GM23248 (cell line): ENCODE data around the gene CAPN9. TPM values are rescaled to one million over a fixed set of nuclear protein-coding genes. Genes with fewer than 3 reads are reported as not detected.

ENCODE experiments used
- DNase-seq: peaks from one replicate; pipeline ENCODE4 v3.0.0-alpha.2; 2015
- H2AFZ ChIP-seq: fragments of 200-600 bp; sonication (generic); 2 replicates; pipeline ENCODE4 v1.6.1; 2016; ENCODE audit warnings: antibody characterized with exemption
- H3F3A ChIP-seq: fragments of 200-600 bp; sonication (generic); 2 replicates; pipeline ENCODE4 v1.6.1; 2016; ENCODE audit warnings: mild to moderate bottlenecking, antibody characterized with exemption, mixed run types; ENCODE audit not compliant: insufficient read depth
- H3K27ac ChIP-seq: fragments of 200-600 bp; sonication (generic); 2 replicates; pipeline ENCODE4 v1.5.1; 2016; ENCODE audit warnings: mild to moderate bottlenecking
- H3K27me3 ChIP-seq: fragments of 200-600 bp; sonication (generic); replicated peaks from 2 replicates; pipeline ENCODE4 v1.6.1; 2016; ENCODE audit warnings: mild to moderate bottlenecking; ENCODE audit not compliant: insufficient read depth
- H3K36me3 ChIP-seq: fragments of 200-600 bp; sonication (generic); 2 replicates; pipeline ENCODE4 v1.6.1; 2016; ENCODE audit warnings: low read depth, mild to moderate bottlenecking
- H3K4me1 ChIP-seq: fragments of 200-600 bp; sonication (generic); 2 replicates; pipeline ENCODE4 v1.6.1; 2016; ENCODE audit warnings: mild to moderate bottlenecking; ENCODE audit not compliant: insufficient read depth
- H3K4me2 ChIP-seq: fragments of 200-600 bp; sonication (generic); one replicate; pipeline ENCODE4 v1.6.1; 2016; ENCODE audit warnings: mild to moderate bottlenecking; ENCODE audit not compliant: unreplicated experiment
- H3K4me3 ChIP-seq: fragments of 200-600 bp; sonication (generic); 2 replicates; pipeline ENCODE4 v1.5.1; 2016; ENCODE audit warnings: mild to moderate bottlenecking
- H3K79me2 ChIP-seq: fragments of 200-600 bp; sonication (generic); 2 replicates; pipeline ENCODE4 v1.6.1; 2016; ENCODE audit warnings: mild to moderate bottlenecking; ENCODE audit not compliant: insufficient read depth
- H3K9ac ChIP-seq: fragments of 200-600 bp; sonication (generic); 2 replicates; pipeline ENCODE4 v1.6.1; 2016; ENCODE audit warnings: mild to moderate bottlenecking
- H3K9me2 ChIP-seq: fragments of 200-600 bp; sonication (generic); 2 replicates; pipeline ENCODE4 v1.6.1; 2016; ENCODE audit warnings: mixed run types, mild to moderate bottlenecking, moderate library complexity; ENCODE audit not compliant: insufficient read depth
- H3K9me3 ChIP-seq: fragments of 200-600 bp; sonication (generic); one replicate; pipeline ENCODE4 v1.6.1; 2017; ENCODE audit warnings: low read depth
- H4K20me1 ChIP-seq: fragments of 200-600 bp; sonication (generic); 2 replicates; pipeline ENCODE4 v1.6.0; 2016; ENCODE audit not compliant: insufficient read depth
- EZH2 ChIP-seq: fragments of 200-600 bp; sonication (generic); IDR thresholded peaks from 2 replicates; pipeline ENCODE4 v1.6.1; 2018; ENCODE audit warnings: antibody characterized with exemption, mild to moderate bottlenecking; ENCODE audit not compliant: insufficient read depth, poor library complexity, severe bottlenecking
- EZH2phosphoT487 ChIP-seq: fragments of 200-600 bp; sonication (generic); IDR thresholded peaks from 2 replicates; pipeline ENCODE4 v1.6.1; 2018; ENCODE audit warnings: antibody characterized with exemption, moderate library complexity, mild to moderate bottlenecking, low read depth; ENCODE audit not compliant: insufficient read depth
- WGBS, 2 experiments: methylation state at CpG; one replicate each; pipeline ENCODE4 v1.1.6; 2015 to 2017; ENCODE audit warnings: low lambda C conversion rate in 2 of 2, low coverage in 1 of 2; ENCODE audit errors: missing lambda C conversion rate in 2 of 2; 5-methylcytosine and 5-hydroxymethylcytosine counted together
- in situ Hi-C: fragments of 300-500 bp; cut with MboI; formaldehyde crosslinking; loops from 2 replicates; pipeline ENCODE4 v1.15.0; 2020
- polyA plus RNA-seq: library from polyadenylated mRNA; unstranded; fragments of >200 nt; fragmentation: Nextera tagmentation; extraction: Ambion mirVana; gene quantifications from 2 replicates; pipeline ENCODE4 v1.2.1, GENCODE V29; 2016
- total RNA-seq: library from RNA; depleted of rRNA; stranded (reverse); fragments of >200 nt; shearing (Covaris generic); gene quantifications from 2 replicates; pipeline ENCODE4 v1.2.3, GENCODE V29; 2014

The CAPN9 gene
- total and polyA plus RNA-seq, 2 experiments from 2014 or later: not detected

- Histone ChIP-seq H2AFZ (no peak overlapping the region), H3K9ac (no peak overlapping the region), H4K20me1 (no peaks in the 10 kb centered on the region), H3K9me2 (no peaks in the 10 kb centered on the region), H3K9me3 (no peaks in the 10 kb centered on the region), H3K4me3 (no peak overlapping the region), H3F3A (peaks cover 7% of the 10 kb centered on the region; the same call in 1 of the 2 replicates), H3K27me3 (no peaks in the 10 kb centered on the region), H3K4me1 (peaks cover 5% of the 10 kb centered on the region; the same call in 1 of the 2 replicates), H3K79me2 (no peaks in the 10 kb centered on the region), H3K27ac (no peak overlapping the region), H3K36me3 (no peaks in the 10 kb centered on the region), H3K4me2 (no peak overlapping the region)
- WGBS, 2 experiments: 11 to 28% methylated on average over 1 of the region's 1 CpG
- in situ Hi-C loops: no loop called here
- TF ChIP-seq EZH2 (no peak), EZH2phosphoT487 (no peak)
- DNase-seq: no peak
These were observed 71.2 kb downstream of the CAPN9 start for GRCh38 chr1:230818367-230818766.

- H3K4me3 ChIP-seq: no peak overlapping the region
- no peak overlapping the region for H2AFZ ChIP-seq
- no peaks in the 10 kb centered on the region for H3K9me2 ChIP-seq
- H3K27ac ChIP-seq: no peak overlapping the region
- no peaks in the 10 kb centered on the region for H4K20me1 ChIP-seq
- H3K4me1 ChIP-seq: peaks cover 10% of the 10 kb centered on the region; the same call in 1 of the 2 replicates
- no peaks in the 10 kb centered on the region for H3K9me3 ChIP-seq
- in situ Hi-C loops: no loop called here
- H3K9ac ChIP-seq: no peak overlapping the region
- WGBS, 2 experiments: 64 to 70% methylated on average over 6 of the region's 6 CpGs
- no peaks in the 10 kb centered on the region for H3K27me3 ChIP-seq
- H3K79me2 ChIP-seq: no peaks in the 10 kb centered on the region
- TF ChIP-seq EZH2phosphoT487: no peak
- TF ChIP-seq EZH2: no peak
- H3K36me3 ChIP-seq: no peaks in the 10 kb centered on the region
- no peak overlapping the region for H3K4me2 ChIP-seq
- peaks cover 11% of the 10 kb centered on the region; the same call in 1 of the 2 replicates for H3F3A ChIP-seq
- DNase-seq: no peak
These were observed 71.7 kb downstream of the CAPN9 start for GRCh38 chr1:230818901-230819300.

DNA sequence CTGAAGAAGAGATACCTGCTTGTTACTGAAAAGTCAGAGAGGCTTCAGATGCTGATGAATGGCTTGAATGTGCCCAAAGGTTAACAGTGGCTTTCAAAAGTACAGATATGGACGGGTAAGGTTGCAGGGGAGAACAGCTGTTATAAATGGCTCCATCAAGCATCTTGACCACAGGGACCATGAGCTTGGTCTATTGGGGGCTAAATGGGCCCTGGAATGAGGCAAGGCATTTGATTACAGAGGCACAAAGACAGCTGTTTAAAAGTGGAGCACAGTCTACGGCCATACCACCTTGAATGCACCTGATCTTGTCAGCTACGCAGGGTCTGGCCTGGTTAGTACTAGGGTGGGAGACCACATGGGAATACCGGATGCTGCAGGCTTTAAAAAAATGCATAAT is 72.8 kb downstream of the CAPN9 start:
- H2AFZ ChIP-seq: no peak overlapping the region
- in situ Hi-C loops: no loop called here

DNA sequence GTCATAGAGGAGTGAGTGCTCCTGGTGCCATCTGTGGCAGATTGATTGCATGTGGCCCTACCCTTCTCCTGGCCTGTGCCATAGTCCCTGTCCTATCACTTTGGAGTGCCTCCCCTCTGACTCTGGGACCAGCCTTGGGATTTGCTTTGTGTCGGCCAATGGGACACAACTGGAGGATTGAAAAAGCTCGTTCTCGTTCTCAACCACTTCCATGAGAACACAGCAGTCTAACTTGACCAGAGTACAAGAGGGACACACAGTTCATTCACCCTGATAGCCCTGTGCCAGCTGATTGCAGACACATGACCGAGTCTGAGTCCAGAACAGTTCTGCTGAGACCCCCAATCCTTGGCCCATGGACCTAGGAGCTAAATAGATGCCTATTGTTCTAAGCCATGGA is 73.4 kb downstream of the CAPN9 start:
- Histone ChIP-seq H3F3A (peaks cover 26% of the 10 kb centered on the region), H3K4me2 (no peak overlapping the region), H3K9ac (no peak overlapping the region), H4K20me1 (no peaks in the 10 kb centered on the region), H3K79me2 (no peaks in the 10 kb centered on the region), H2AFZ (no peak overlapping the region), H3K9me3 (no peaks in the 10 kb centered on the region), H3K9me2 (no peaks in the 10 kb centered on the region), H3K27ac (no peak overlapping the region), H3K27me3 (no peaks in the 10 kb centered on the region), H3K36me3 (no peaks in the 10 kb centered on the region), H3K4me1 (peaks cover 27% of the 10 kb centered on the region), H3K4me3 (no peak overlapping the region)
- in situ Hi-C loops: no loop called here
- 77 to 90% methylated on average over 4 of the region's 4 CpGs for WGBS, 2 experiments
- no peak for DNase-seq
- TF ChIP-seq EZH2phosphoT487 (no peak), EZH2 (no peak)

More for the DNA sequence above, 72.8 kb downstream of the CAPN9 start:
- Histone ChIP-seq H3K79me2 (no peaks in the 10 kb centered on the region), H3K36me3 (no peaks in the 10 kb centered on the region), H3K4me3 (no peak overlapping the region), H3K4me2 (no peak overlapping the region), H3K9me3 (no peaks in the 10 kb centered on the region), H3K27me3 (no peaks in the 10 kb centered on the region), H4K20me1 (no peaks in the 10 kb centered on the region), H3K27ac (no peak overlapping the region), H3K4me1 (peaks cover 21% of the 10 kb centered on the region), H3K9me2 (no peaks in the 10 kb centered on the region), H3K9ac (no peak overlapping the region), H3F3A (peaks cover 20% of the 10 kb centered on the region)
- TF ChIP-seq EZH2phosphoT487 (no peak), EZH2 (no peak)
- no peak for DNase-seq
- 87 to 91% methylated on average over 4 of the region's 4 CpGs for WGBS, 2 experiments

GRCh38 chr1:230821346-230821745 is 74.2 kb downstream of the CAPN9 start:
- no peak for TF ChIP-seq EZH2phosphoT487
- no peak for TF ChIP-seq EZH2
- H3K9ac ChIP-seq: no peak overlapping the region
- peaks cover 34% of the 10 kb centered on the region for H3K4me1 ChIP-seq
- H3F3A ChIP-seq: peaks cover 34% of the 10 kb centered on the region
- no peaks in the 10 kb centered on the region for H3K79me2 ChIP-seq
- H3K4me3 ChIP-seq: no peak overlapping the region
- H4K20me1 ChIP-seq: no peaks in the 10 kb centered on the region
- no peaks in the 10 kb centered on the region for H3K36me3 ChIP-seq
- in situ Hi-C loops: no loop called here
- 75 to 78% methylated on average over 4 of the region's 4 CpGs for WGBS, 2 experiments
- H3K9me2 ChIP-seq: no peaks in the 10 kb centered on the region
- H2AFZ ChIP-seq: no peak overlapping the region
- DNase-seq: no peak
- no peak overlapping the region for H3K4me2 ChIP-seq
- H3K9me3 ChIP-seq: no peaks in the 10 kb centered on the region
- H3K27me3 ChIP-seq: no peaks in the 10 kb centered on the region
- no peak overlapping the region for H3K27ac ChIP-seq
